VCaP (cell line): ENCODE data around the gene PGC.

Source experiments
- H3K27ac ChIP-seq: fragments of 450-650 bp; 2 replicates; pipeline ENCODE4 v1.5.1; 2017
- CTCF ChIP-seq: fragments of 450-650 bp; conservative IDR thresholded peaks from 2 replicates; pipeline ENCODE4 v1.5.1; 2017; ENCODE audit warnings: mild to moderate bottlenecking, moderate library complexity

Gene PGC

GRCh38 chr6:41747256-41748101 is at the start of gene PGC:
Gene PGC, minus strand, starts transcription at chr6:41747397. Its CDS starts 63 bp downstream, at chr6:41747334.
- no peak within 1 kb of the TSS for H3K27ac ChIP-seq
- no peak for TF ChIP-seq CTCF

- no peak overlapping the region for H3K27ac ChIP-seq
- no peak for TF ChIP-seq CTCF
These were observed 49.3 kb upstream of the PGC start for GRCh38 chr6:41796474-41796873.

- TF ChIP-seq CTCF, result no peak
- H3K27ac ChIP-seq, result no peak overlapping the region
These were observed 44.8 kb upstream of the PGC start for GRCh38 chr6:41791984-41792383.

GRCh38 chr6:41791305-41791704 is 44.1 kb upstream of the PGC start:
- TF ChIP-seq CTCF, result no peak
- H3K27ac ChIP-seq, result no peak overlapping the region

- no peak for TF ChIP-seq CTCF
These were observed 42.8 kb upstream of the PGC start for GRCh38 chr6:41790045-41790444.

GRCh38 chr6:41789390-41789724 is 42.2 kb upstream of the PGC start:
- H3K27ac ChIP-seq, result no peak overlapping the region

More at GRCh38 chr6:41790045-41790444, 42.8 kb upstream of the PGC start:
- no peak overlapping the region for H3K27ac ChIP-seq

More at GRCh38 chr6:41789390-41789724, 42.2 kb upstream of the PGC start:
- no peak for TF ChIP-seq CTCF
